HG02973 (cell line): Measurements from ENCODE around the gene PLOD1.
"Not testable (repeated sequence)": the region's sequence is repeated elsewhere in the genome, so short reads cannot be mapped to it uniquely, and the experiment has no call there.

Experiments
- ATAC-seq: cut with Tn5 transposase; IDR thresholded peaks from one replicate; pipeline ENCODE4 v1.9.1; 2021; ENCODE audit warnings: moderate library complexity; ENCODE audit not compliant: unreplicated experiment

The PLOD1 gene

DNA sequence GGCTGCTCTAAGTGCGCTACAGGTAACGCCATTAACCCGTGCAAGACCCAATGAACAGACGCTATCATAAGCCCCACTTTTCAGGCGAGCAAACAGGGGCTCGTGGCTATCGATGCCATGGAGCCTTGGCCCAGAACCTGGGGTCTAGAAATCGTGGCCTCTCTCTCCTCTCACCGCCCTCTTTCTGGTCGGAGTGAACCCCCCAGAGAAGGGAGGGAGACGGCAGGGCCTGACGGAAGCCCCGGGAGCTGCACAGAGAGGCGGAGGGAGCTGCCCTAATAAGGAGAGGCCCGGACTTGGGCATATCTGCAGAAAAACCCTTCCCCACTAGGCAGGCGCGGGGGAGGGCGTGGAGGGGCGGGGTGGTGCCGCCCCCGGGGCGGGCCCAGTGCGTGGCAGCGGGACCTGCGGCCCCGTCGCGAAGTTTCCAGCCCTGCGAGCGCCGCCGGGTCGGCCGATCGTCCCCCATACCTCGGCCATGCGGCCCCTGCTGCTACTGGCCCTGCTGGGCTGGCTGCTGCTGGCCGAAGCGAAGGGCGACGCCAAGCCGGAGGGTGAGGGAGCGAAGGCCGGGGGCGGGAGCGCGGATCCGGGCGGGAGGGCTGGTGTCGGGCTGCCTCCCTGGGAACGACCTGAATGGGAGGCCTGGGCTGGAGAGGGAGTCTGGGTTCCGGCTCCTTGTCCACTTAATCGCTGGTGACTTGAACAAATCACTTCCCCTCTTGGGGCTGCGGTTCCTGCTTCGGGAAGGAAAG lies at the start of gene PLOD1:
Gene PLOD1, plus strand, starts transcription at position 416 of the 755 bp plus-strand sequence. Its CDS starts 63 bp downstream, at position 479.
- peak; percentile 90 for ATAC-seq

DNA sequence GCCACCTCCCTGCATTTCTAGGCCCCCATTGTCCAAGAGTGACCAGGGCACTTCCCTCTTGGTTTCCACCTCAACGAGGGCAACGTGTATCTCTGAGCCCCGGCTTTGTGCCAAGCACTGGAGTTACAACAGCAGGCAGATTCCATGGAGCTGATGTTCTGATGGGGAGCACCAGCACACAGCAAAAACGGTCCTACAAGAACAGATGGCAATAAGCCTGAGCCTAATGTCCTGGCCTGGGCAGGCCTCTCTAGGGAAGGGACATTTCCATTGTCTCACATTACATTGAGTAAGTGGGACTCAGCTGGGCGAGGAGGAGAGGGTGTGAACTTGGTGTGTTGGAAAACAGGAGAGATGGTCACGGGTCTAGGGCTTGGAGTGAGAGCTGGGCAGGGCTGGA lies 48.6 kb upstream of the PLOD1 start:
- no peak for ATAC-seq

DNA sequence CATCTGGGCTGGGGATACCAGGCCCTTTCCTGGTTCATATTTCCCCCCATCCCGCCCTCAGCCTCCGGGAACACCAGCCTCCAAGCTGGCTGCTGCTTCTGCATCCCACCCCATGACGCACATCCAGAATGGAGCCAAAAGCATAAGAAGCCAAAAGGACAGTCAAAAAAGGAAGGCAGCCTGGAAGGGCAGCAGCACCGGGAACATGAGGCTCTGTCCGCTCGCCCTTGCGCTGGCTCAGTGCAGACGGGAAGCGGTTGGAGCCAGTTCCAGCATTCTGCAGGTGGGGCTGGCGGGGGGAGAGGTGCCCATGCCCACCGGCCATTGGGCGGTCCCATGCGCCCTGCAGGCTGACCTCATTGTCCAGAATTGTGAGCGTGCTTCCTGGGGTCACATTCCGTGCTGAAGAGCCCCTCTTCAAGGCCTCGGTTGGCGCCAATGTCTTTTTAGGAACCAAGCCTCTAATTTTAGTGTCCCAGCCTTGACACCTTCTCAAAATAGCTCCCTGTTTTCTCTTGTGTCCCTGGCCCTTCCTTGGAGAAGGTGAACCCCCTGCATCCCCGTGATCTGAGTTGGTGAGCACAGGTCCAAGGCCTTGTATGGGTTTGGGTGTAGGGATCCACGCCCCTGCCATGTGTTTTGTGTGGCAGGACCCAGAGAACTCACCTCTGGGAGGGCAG lies 47.4 kb upstream of the PLOD1 start:
- ATAC-seq = no peak

DNA sequence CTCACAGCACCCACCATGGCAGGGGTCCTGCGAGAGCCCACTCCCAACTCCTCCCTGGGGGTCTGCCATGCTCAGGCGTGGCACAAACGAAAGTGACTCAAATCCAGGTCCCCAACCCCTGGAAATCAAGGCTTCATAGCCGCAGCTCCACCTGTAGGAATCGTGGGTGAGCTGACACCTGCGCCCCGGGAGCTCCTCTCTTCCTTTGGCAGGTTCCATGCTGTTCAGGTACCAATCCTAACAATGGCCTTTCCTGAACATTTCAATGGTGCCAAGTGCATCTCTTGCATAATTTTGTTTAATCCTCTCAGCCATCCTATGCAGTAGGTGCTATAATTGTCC lies 46.9 kb upstream of the PLOD1 start:
- no peak for ATAC-seq

DNA sequence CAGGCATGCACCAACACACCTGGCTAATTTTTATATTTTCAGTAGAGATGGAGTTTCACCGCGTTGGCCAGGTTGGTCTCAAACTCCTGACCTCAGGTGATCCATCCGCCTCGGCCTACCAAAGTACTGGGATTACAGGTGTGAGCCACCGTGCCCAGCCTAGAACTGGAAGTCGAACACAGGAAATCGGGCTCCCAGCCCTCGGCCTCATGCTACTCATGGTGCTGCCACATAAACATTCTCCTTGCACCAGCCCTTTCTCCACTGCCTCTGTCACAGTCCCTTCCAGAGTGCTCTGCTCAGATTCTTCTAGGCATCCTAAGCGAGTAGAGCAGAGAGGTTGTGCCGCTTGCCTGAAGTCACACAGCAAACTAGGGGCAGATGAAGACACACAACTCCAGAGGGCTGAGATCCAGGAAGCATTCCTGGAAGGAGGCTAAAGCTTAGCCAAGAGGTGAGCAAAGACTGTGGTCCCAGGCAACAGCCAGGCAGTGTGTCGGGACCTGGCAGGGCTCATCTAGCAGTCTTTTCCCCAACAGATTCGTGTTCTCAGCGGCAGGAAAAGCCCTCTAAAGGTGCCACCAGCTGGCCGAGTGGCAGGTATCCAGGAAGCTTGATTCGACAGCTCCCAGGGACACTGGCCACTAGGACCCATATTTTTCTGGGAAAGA lies 46.2 kb upstream of the PLOD1 start:
- no peak for ATAC-seq

DNA sequence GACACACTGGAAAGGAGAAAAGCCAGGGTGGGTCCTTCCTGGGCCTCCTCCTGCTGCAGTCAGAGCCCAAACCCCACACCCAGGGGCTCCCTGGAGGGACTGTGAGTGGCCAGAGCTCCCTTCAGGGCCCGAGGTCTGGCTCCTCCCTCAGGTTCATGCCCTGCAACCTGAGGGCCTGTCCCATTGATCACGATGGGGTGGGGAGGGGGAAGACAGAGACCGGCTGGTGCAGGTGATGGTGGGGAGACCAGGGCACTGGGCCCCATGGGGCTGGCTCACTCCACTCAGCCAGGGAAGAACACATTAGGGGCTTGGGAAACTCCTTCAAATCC lies 45.7 kb upstream of the PLOD1 start:
- ATAC-seq = no peak

DNA sequence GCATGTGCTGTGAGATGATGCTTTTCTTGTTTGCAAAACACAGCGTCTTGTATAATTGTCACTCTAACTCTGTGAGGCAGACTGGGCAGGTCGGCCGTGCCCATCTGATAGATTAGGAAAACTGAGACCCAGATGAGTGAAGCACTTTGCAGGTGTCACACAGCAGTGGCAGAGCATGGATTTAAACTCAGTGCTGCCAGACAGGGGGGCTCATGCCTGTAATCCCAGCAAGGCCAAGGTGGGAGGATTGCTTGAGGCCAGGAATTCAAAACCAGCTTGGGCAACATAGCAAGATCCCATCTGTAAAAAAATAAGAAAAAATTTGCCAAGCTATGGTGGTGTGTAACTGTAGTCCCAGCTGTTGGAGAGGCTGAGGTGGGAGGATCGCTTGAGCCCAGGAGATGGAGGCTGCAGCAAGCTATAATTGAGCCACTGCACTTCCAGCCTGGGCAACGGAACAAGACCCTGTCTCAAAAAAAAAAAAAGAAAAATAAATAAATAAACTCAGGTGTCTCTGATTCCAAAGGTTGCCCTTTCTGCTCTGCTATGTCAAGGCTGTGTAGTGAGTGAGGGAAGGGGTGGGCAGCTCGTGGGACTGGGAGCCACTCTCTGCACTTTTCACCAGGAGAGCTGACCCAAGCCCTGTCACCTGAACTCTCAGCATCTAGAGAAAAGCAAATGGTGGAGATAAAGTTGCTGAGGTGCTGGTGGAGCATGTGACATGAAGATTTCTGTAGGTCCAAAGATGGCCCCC lies 42.9 kb upstream of the PLOD1 start:
- ATAC-seq = no peak

DNA sequence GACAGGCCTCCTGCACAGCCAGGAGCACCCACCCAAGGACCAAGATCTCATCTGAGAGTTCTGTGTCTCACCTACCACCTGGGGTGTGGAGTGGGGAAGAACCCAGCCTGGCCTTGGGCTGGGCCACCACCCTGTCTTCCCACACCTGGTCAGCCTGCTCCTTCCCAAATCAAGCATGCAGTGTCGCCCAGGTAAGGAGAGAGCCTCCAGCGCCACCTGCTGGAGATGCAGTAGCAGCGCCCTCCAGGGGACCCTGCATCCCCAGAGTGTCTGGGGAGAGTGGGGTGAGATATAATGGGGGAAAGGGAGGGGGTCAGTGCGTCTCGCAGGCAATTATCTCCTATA lies 40.6 kb upstream of the PLOD1 start:
- no peak for ATAC-seq

DNA sequence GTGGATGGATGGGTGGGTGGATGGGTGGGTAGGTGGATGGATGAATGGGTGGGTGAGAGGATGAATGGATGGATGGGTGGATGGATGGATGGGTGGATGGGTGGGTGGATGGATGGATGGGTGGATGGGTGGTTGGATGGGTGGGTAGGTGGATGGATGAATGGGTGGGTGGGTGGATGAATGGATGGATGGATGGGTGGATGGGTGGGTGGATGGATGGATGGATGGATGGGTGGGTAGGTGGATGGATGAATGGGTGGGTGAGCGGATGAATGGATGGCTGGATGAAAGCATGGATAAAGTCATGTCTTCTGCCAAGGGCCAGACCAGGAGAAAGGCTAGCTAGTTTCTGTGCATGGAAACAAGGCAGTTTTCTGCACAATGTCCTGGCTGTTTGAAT lies 40.0 kb upstream of the PLOD1 start:
- ATAC-seq = not testable (repeated sequence)

DNA sequence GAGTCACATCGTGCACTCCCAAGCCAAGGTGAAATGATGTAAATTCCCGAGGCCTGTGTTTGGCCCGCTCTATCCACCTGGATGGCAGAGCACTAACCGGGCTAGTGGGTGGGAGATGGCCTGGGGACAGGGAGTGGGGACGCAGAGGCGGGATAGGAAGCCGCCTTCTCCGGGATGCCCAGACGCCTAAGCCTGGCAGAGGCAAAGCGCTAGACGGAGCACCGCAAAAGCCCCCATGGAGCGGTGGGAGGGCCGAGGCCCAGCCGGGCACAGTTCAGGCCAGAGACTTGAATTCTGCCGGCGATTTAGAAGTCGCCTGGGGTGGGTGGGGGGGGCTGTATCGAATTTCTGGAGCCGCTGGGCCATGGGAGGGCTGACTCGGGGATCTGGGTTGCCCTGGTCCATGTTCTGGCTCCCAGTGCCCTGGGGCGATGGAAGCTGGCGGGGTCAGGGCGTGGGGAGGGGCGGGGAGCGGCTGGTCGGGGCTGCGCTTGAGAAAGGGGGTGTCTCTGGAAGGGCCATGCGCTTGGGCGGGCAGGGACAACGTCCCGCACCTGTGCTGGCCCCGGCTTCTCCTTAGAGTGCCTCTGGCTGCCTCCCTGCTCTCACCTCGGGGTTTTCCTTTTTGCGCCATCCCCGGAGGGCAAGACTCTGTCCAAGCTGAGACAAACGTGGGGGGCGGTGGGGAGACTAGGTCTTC lies 36.3 kb upstream of the PLOD1 start:
- ATAC-seq = no peak

DNA sequence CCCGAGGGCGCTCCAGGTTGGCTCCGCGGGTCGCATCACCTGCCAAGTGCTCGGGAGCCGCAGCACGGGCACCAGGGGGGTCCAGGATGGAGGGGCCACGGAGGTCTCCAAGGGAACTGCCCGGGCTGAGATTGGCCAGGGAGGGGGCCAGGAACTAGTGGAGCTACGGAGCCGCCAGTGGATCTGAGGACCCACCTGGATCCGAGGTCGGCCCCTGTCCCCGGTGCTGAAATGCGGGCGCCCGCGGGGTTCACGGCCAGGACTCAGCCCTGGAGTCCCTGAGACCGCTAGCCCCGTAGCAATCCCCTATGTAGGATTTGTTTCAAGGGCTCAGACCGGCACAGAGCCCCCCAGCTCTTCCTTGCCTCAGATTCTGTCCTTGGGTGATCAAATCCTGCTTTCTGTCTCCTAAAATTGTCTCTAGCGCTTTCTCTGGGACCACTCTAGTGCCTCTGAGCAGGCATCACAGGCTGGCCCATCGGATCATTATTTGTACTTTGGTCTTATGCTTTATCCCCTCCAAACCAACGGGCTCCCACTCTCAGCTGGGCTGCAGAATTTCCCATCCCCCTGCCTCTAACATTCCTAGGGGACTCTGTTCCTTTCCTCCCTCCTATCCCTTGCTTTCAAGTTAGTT lies 35.6 kb upstream of the PLOD1 start:
- no peak for ATAC-seq

DNA sequence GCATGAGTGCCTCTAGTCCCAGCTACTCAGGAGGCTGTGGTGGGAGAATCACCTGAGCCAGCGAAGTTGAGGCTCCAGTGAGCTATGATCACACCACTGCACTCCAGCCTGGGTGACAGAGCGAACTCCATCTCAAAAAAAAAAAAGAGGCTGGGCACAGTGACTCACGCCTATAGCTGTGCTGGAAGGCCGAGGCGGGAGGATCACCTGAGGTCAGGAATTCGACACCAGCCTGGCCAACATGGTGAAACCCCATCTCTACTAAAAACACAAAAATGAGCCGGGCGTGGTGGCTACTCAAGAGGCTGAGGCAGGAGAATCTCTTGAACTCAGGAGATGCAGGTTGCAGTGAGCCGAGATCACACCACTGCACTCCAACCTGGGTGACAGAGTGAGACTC lies 33.1 kb upstream of the PLOD1 start:
- ATAC-seq = not testable (repeated sequence)

DNA sequence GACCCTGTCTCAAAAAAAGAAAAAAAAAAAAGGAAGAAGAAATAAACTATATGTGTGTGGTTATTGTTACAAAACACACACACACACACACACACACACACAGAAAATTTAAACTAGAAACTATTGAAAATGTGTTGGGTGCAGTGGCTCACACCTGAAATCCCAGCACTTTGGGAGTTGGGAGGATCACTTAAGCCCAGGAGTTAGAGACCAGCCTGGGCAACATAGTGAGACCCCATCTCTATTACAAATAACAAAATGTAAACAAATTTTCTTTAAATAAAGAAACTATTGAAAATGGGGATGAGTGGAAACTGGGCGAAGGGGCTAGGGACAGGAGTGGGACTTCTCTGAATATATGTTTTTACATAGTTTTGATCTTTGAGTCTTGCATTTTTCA lies 31.3 kb upstream of the PLOD1 start:
- no peak for ATAC-seq

DNA sequence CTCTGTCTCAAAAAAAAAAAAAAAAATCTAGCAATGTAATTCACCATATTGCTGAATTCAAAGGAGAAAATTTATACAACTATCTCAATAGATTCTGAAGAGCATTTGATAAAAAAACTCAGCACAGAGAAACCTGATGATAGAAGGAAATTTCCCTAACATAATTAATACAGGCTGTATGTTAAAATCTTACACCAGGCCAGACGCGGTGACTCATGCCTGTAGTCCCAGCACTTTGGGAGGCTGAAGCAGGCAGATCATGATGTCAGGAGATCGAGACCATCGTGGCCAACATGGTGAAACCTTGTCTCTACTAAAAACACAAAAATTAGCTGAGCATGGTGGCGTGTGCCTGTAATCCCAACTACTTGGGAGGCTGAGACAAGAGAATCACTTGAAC lies 30.4 kb upstream of the PLOD1 start:
- ATAC-seq = not testable (repeated sequence)

DNA sequence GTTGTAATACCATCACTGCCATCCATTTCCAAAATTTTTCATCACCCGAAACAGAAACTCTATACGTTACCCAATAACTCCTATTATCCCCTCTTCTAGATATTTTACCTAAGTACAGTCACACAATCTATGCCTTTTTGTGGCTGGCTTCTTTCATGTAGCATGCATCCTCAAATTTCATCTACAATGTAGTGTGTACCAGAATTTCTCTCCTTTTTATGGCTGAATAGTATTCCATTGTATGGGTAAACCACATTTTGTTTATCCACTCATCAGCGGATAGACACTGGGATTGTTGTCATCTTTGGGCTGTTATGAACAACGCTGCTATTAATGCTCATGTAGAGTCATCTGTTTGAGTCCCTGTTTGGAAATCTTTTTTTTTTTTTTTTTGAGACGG lies 29.5 kb upstream of the PLOD1 start:
- ATAC-seq = no peak

DNA sequence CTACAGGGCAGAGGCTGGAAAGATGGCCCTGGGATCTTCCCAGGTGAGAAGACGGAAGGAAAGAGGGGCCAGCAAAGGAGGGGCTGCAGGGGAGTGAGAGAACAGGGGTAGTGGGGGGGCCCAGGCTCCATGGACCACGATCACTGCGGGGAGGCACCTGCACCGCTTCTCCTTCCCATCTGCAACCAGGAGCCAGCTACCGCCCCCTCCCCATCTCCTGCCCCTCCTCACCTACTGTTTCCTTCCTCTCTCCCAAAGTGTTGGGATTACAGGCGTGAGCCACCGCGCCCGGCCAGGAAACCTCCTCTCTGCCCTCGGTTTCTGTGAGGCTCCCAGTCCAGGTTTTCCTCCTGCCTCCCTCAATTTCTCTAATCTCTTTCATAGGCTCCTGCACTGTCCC lies 27.6 kb upstream of the PLOD1 start:
- no peak for ATAC-seq

DNA sequence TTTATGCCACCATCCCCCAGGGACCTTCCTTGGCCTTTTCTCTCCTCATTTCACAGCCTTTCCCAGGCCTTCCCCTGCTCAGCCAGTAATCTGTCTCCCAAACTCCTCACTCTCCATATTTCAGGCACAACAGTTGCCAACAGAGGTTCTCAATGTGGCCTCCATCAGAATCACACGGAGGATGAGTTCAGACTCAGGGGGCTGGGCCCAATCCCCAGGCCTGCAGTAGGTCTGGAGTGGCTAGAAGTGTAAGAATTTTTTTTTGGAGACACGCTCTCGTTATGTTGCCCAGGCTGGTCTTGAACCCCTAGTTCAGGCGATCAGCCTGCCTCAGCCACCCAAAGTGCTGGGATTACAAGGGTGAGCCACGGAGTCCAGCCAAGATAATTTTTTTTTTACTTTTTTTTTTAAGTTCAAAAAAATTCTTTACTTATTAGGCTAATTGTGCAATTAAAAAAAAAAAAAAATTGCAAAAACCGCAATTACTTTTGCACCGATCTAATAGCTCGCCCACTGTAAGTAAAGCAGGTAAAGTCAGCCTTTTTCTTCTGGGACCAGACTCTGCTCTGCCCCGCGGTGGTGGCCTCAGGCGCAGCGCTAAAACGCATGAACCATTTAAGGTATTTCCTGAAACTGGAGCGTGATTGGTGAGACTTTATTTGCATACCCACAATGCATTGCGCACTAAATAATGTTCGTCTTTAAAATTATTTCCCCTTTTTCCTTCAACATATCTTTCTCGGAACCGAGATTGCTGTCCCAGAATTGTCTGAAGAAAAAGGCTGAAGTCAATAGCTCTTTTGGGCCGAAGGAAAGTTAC lies 27.0 kb upstream of the PLOD1 start:
- peak; percentile 41 for ATAC-seq

DNA sequence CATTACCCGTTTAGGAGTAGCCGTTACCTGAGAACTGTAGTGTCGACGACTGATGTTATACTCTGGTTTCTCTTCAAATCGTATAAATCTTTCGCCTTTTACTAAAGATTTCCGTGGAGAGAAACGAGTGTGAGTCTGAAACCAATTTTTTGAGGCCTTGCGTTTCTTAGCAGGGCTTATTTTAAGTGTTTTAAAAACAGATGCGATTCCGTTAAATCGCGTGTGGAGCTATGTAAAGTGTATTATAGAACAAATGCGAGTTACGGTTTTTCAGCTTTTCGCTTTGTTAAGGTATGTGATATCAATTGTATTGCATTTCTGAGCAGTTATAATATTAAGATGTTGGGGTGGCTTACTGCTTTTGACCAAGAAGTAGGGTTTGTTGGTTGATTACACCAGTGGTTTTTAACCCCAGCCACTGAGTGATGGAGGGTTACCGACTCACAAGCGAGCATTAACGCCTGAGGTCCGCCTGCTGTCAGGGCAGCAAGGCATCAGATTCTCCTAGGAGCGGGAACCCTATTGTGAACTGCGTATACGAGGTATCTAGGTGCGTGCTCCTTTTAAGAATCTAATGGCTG lies 26.3 kb upstream of the PLOD1 start:
- ATAC-seq = peak; percentile 47

DNA sequence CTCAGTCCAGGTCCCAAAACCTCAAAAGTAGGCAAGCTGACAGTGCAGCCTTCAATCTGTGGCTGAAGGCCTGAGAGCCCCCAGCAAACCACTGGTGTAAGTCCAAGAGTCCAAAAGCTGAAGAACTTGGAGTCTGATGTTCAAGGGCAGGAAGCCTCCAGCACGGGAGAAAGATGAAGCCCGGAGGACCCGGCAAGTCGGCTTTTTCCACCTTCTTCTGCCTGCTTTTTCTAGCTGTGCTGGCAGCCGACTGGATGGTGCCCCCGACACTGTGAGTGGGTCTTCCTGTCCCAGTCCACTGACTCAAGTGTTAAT lies 23.6 kb upstream of the PLOD1 start:
- not testable (repeated sequence) for ATAC-seq

DNA sequence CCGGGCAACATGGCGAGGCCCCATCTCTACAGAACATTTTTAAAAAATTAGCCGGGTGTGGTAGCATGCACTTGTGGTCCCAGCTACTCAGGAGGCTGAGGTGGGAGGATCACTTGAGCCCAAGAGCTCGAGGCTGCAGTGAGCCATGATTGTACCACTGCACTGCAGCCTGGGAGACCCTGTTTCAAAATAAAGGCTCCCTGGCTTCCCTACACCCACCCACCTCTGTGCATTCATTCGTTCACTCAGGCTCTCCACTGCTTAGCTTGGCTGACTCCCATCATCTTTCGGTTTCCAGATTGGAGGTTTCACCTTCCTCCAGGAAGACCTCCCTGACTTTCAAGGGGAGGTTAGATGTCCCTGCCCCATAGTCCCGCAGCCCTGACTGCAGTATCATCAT lies 22.5 kb upstream of the PLOD1 start:
- ATAC-seq = no peak
